ENCODE data around the gene AMPD3. TPM values are rescaled to one million over a fixed set of nuclear protein-coding genes. Genes with fewer than 3 reads are reported as not detected.

AMPD3 gene
- total and polyA plus RNA-seq, 4 donors, result 3.8 to 29.0 (median 24.2) TPM

DNA sequence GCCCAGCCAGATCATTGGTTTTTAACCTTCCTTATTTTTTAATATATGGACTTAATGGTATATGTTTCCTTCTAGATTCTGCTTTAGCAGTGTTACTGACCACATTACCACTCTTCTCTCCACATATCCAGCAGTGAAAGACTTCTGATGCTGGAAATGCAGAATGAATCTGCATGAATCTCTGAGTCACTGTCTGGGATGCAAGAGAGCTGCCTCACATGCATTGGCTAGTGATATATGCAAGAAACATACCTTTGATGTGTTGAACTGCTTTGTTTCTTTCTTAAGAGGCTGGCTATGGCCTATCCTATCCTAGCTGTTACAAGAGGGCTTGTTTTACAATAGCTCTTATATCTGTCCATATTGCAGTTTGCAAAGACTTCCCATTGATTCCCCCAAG is 16.6 kb upstream of the AMPD3 start:
- Histone ChIP-seq H3K9ac (ENCODE audit: insufficient read depth in 1 of 2, low read length in 2 of 2) (no peak overlapping the region), H3K4me3 (no peak overlapping the region)

DNA sequence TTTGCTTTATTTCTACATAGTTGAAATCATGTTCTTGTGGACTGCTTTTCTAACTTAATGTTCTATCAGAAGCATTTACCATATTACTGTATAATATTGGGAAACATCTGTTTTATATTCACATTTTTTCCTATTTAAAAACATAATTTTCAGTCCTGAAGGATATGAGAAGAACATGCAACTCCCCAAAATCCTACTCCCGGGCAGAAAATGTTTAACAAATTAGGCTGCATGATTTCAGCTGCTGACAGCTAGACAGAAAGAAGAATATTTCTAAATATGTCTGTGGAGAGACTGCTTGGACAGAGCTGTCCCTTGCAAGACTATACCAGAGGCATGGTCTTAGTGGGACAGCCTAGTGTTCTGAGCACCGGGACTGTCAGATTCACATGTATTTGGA is 15.7 kb upstream of the AMPD3 start:
- DNase-seq, result no peak
- Histone ChIP-seq H3K36me3 (ENCODE audit: control insufficient read depth in 4 of 4, insufficient read depth in 4 of 4, low read length in 4 of 4) (no peaks in the 10 kb centered on the region), H3K4me3 (no peak overlapping the region), H3K4me1 (ENCODE audit: control insufficient read depth in 5 of 5, insufficient read depth in 5 of 5, low read length in 5 of 5) (no peaks in the 10 kb centered on the region), H3K9ac (ENCODE audit: insufficient read depth in 1 of 2, low read length in 2 of 2) (no peak overlapping the region), H3K27ac (ENCODE audit: low read depth in 1 of 2, low read length in 1 of 2) (no peak overlapping the region), H3K9me3 (ENCODE audit: control insufficient read depth in 4 of 4, insufficient read depth in 3 of 4, low read length in 3 of 4) (no peaks in the 10 kb centered on the region), H3K27me3 (ENCODE audit: control insufficient read depth in 3 of 3, insufficient read depth in 3 of 3, low read length in 2 of 3) (no peaks in the 10 kb centered on the region)
- TF ChIP-seq, protein P1, sequence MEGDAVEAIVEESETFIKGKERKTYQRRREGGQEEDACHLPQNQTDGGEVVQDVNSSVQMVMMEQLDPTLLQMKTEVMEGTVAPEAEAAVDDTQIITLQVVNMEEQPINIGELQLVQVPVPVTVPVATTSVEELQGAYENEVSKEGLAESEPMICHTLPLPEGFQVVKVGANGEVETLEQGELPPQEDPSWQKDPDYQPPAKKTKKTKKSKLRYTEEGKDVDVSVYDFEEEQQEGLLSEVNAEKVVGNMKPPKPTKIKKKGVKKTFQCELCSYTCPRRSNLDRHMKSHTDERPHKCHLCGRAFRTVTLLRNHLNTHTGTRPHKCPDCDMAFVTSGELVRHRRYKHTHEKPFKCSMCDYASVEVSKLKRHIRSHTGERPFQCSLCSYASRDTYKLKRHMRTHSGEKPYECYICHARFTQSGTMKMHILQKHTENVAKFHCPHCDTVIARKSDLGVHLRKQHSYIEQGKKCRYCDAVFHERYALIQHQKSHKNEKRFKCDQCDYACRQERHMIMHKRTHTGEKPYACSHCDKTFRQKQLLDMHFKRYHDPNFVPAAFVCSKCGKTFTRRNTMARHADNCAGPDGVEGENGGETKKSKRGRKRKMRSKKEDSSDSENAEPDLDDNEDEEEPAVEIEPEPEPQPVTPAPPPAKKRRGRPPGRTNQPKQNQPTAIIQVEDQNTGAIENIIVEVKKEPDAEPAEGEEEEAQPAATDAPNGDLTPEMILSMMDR (IDR thresholded peaks at IDR 0.05; ENCODE audit: control extremely low read depth, extremely low read depth), result no peak
- no peak for ATAC-seq (ENCODE audit: insufficient read depth, low FRiP score)
- WGBS, 2 donors, result 88 to 92% methylated on average over 2 of the region's 2 CpGs

More for the DNA sequence above, 16.6 kb upstream of the AMPD3 start:
- no peaks in the 10 kb centered on the region for H3K27me3 ChIP-seq (ENCODE audit: control insufficient read depth in 3 of 3, insufficient read depth in 3 of 3, low read length in 2 of 3)
- no peaks in the 10 kb centered on the region for H3K4me1 ChIP-seq (ENCODE audit: control insufficient read depth in 5 of 5, insufficient read depth in 5 of 5, low read length in 5 of 5)
- no peak for ATAC-seq (ENCODE audit: insufficient read depth, low FRiP score)
- DNase-seq, result no peak
- H3K36me3 ChIP-seq (ENCODE audit: control insufficient read depth in 4 of 4, insufficient read depth in 4 of 4, low read length in 4 of 4), result no peaks in the 10 kb centered on the region
- TF ChIP-seq, protein P1 (IDR thresholded peaks at IDR 0.05; ENCODE audit: control extremely low read depth, extremely low read depth), result no peak
- H3K9me3 ChIP-seq (ENCODE audit: control insufficient read depth in 4 of 4, insufficient read depth in 3 of 4, low read length in 3 of 4), result no peaks in the 10 kb centered on the region
- no peak overlapping the region for H3K27ac ChIP-seq (ENCODE audit: low read depth in 1 of 2, low read length in 1 of 2)

- TF ChIP-seq, protein P1 (IDR thresholded peaks at IDR 0.05; ENCODE audit: control extremely low read depth, extremely low read depth), result no peak
- no peak for ATAC-seq (ENCODE audit: insufficient read depth, low FRiP score)
- no peaks in the 10 kb centered on the region for H3K4me1 ChIP-seq (ENCODE audit: control insufficient read depth in 5 of 5, insufficient read depth in 5 of 5, low read length in 5 of 5)
- H3K9me3 ChIP-seq (ENCODE audit: control insufficient read depth in 4 of 4, insufficient read depth in 3 of 4, low read length in 3 of 4), result no peaks in the 10 kb centered on the region
- no peak overlapping the region for H3K9ac ChIP-seq (ENCODE audit: insufficient read depth in 1 of 2, low read length in 2 of 2)
- H3K36me3 ChIP-seq (ENCODE audit: control insufficient read depth in 4 of 4, insufficient read depth in 4 of 4, low read length in 4 of 4), result no peaks in the 10 kb centered on the region
- H3K27ac ChIP-seq (ENCODE audit: low read depth in 1 of 2, low read length in 1 of 2), result no peak overlapping the region
- 77 to 90% methylated on average over 6 of the region's 6 CpGs for WGBS, 2 donors
- no peak for DNase-seq
- no peaks in the 10 kb centered on the region for H3K27me3 ChIP-seq (ENCODE audit: control insufficient read depth in 3 of 3, insufficient read depth in 3 of 3, low read length in 2 of 3)
- H3K4me3 ChIP-seq, result no peak overlapping the region
Measured at GRCh38 chr11:10439924-10440323, 15.1 kb upstream of the AMPD3 start.

- DNase-seq, result no peak
- H3K27ac ChIP-seq (ENCODE audit: low read depth in 1 of 2, low read length in 1 of 2), result no peak overlapping the region
- H3K4me1 ChIP-seq (ENCODE audit: control insufficient read depth in 5 of 5, insufficient read depth in 5 of 5, low read length in 5 of 5), result no peaks in the 10 kb centered on the region
- H3K27me3 ChIP-seq (ENCODE audit: control insufficient read depth in 3 of 3, insufficient read depth in 3 of 3, low read length in 2 of 3), result no peaks in the 10 kb centered on the region
- H3K4me3 ChIP-seq, result no peak overlapping the region
- no peaks in the 10 kb centered on the region for H3K9me3 ChIP-seq (ENCODE audit: control insufficient read depth in 4 of 4, insufficient read depth in 3 of 4, low read length in 3 of 4)
- TF ChIP-seq, protein P1 (IDR thresholded peaks at IDR 0.05; ENCODE audit: control extremely low read depth, extremely low read depth), result no peak
- H3K36me3 ChIP-seq (ENCODE audit: control insufficient read depth in 4 of 4, insufficient read depth in 4 of 4, low read length in 4 of 4), result no peaks in the 10 kb centered on the region
- ATAC-seq (ENCODE audit: insufficient read depth, low FRiP score), result no peak
- no peak overlapping the region for H3K9ac ChIP-seq (ENCODE audit: insufficient read depth in 1 of 2, low read length in 2 of 2)
Measured at GRCh38 chr11:10440401-10440800, 14.7 kb upstream of the AMPD3 start.
